K562 (cell line): Measurements from ENCODE around the gene SCRN3. TPM values are rescaled to one million over a fixed set of nuclear protein-coding genes. Genes with fewer than 3 reads are reported as not detected.

Experiments
- ATAC-seq: fragments of 200-7000 bp; cut with Tn5 transposase; 3 replicates; pipeline ENCODE4 v1.9.1; 2020; ENCODE audit warnings: moderate library complexity
- BruUV-seq: library from RNA; stranded (reverse); fragments of 400-500 nt; replicated peaks from 2 replicates; lab custom pipeline; 2021; lab: Mats Ljungman, UMichigan
- CTCF ChIA-PET: fragments of 300-600 bp; formaldehyde crosslinking; extraction: SDS; loops from one replicate; lab custom pipeline; 2021; ENCODE audit warnings: low intra/inter-chr PET ratio; lab: Yijun Ruan, JAX
- POLR2A ChIA-PET: fragments of 300-600, 350-650 bp; sonication (Branson Sonifier 250); formaldehyde crosslinking; extraction: SDS; loops from one replicate; lab custom pipeline; 2021; ENCODE audit warnings: antibody characterized with exemption, inconsistent platforms; lab: Yijun Ruan, JAX
- DNase-seq, 4 experiments: peaks; one replicate each; pipeline versions ENCODE4 v3.0.0 to v3.0.0-alpha.2; 2011 to 2018; ENCODE audit warnings: low spot score in 3 of 4, mixed read lengths in 3 of 4; ENCODE audit errors: extremely low read depth in 1 of 4
- FAIRE-seq: peaks from 2 replicates; lab custom pipeline; 2011; peaks lifted over from hg19 to GRCh38; lab: Jason Lieb, UNC
- H2AFZ ChIP-seq: 2 replicates; pipeline ENCODE4 v1.6.0; 2011; ENCODE audit warnings: low read depth, low read length, control low read depth, inconsistent platforms
- H3K27ac ChIP-seq: fragments of 200-600 bp; 3 replicates; pipeline ENCODE4 v1.8.0; 2011; ENCODE audit warnings: low read depth, mild to moderate bottlenecking, control low read depth, inconsistent platforms, low read length, moderate library complexity, mixed read lengths; ENCODE audit errors: extremely low read depth
- H3K27me3 ChIP-seq, 2 experiments: fragments of 300-600 bp in 1 of 2; 2 replicates in 1 of 2; 3 replicates in 1 of 2; pipeline versions ENCODE4 v1.6.0 to v1.8.0; 2011; ENCODE audit warnings: inconsistent platforms in 2 of 2, low read length in 2 of 2, mild to moderate bottlenecking in 1 of 2, mixed read lengths in 1 of 2, moderate library complexity in 1 of 2; ENCODE audit not compliant: control insufficient read depth in 2 of 2, insufficient read depth in 2 of 2
- H3K36me3 ChIP-seq: fragments of 300-600 bp; 3 replicates; pipeline ENCODE4 v1.8.0; 2011; ENCODE audit warnings: mild to moderate bottlenecking, low read length, inconsistent platforms; ENCODE audit not compliant: control insufficient read depth, insufficient read depth
- H3K4me1 ChIP-seq, 2 experiments: fragments of 200-600 bp in 1 of 2; replicated peaks in 1 of 2; 2 replicates in 1 of 2; 3 replicates in 1 of 2; pipeline versions ENCODE4 v1.5.1 to v1.8.0; 2011; ENCODE audit warnings: inconsistent platforms in 2 of 2, low read length in 2 of 2, mild to moderate bottlenecking in 1 of 2, mixed read lengths in 1 of 2, moderate library complexity in 1 of 2; ENCODE audit not compliant: control insufficient read depth in 2 of 2, insufficient read depth in 2 of 2
- H3K4me2 ChIP-seq: 2 replicates; pipeline ENCODE4 v1.6.1; 2011; ENCODE audit warnings: low read length, control low read depth, inconsistent platforms, mixed read lengths; ENCODE audit not compliant: insufficient read depth
- H3K4me3 ChIP-seq: fragments of 200-600 bp; sonication (generic), shearing (Covaris generic); 2 replicates; pipeline ENCODE4 v1.5.1; 2016; ENCODE audit warnings: control low read depth, inconsistent platforms
- H3K79me2 ChIP-seq: fragments of 200-600 bp; 3 replicates; pipeline ENCODE4 v1.8.0; 2011; ENCODE audit warnings: low read length, inconsistent platforms; ENCODE audit not compliant: control insufficient read depth, insufficient read depth
- H3K9ac ChIP-seq, 2 experiments: 2 replicates each; pipeline versions ENCODE4 v1.6.0 to v1.6.1; 2011; ENCODE audit warnings: low read depth in 2 of 2, low read length in 2 of 2, control low read depth in 1 of 2, inconsistent platforms in 1 of 2, mild to moderate bottlenecking in 1 of 2, mixed read lengths in 1 of 2; ENCODE audit not compliant: insufficient read depth in 1 of 2
- H3K9me1 ChIP-seq: one replicate; pipeline ENCODE4 v1.6.0; 2011; ENCODE audit warnings: inconsistent platforms, mild to moderate bottlenecking, low read length, moderate library complexity; ENCODE audit not compliant: control insufficient read depth, insufficient read depth
- H3K9me3 ChIP-seq: replicated peaks from 2 replicates; pipeline ENCODE4 v1.5.1; 2011; ENCODE audit warnings: low read depth, low read length, inconsistent platforms; ENCODE audit not compliant: control insufficient read depth, insufficient read depth
- H4K20me1 ChIP-seq: replicated peaks from 2 replicates; pipeline ENCODE4 v1.6.1; 2011; ENCODE audit warnings: low read length, inconsistent platforms, mixed read lengths; ENCODE audit not compliant: control insufficient read depth, insufficient read depth
- ASH1L ChIP-seq: fragments of 450-650 bp; IDR thresholded peaks from 2 replicates; pipeline ENCODE4 v1.6.1; 2018; ENCODE audit warnings: borderline replicate concordance, mild to moderate bottlenecking, low read depth; ENCODE audit not compliant: partially characterized antibody
- CXXC5 ChIP-seq: fragments of 250-450 bp; sonication (Bioruptor Pico); IDR thresholded peaks from 2 replicates; pipeline ENCODE4 v1.8.0; 2022; ENCODE audit warnings: inconsistent platforms, mild to moderate bottlenecking, moderate library complexity
- GTF2F1 ChIP-seq: IDR thresholded peaks from 2 replicates; pipeline ENCODE4 v1.6.1; 2011; ENCODE audit warnings: low read depth, low read length, improper control_type of control experiment
- HIVEP1 ChIP-seq: fragments of 250-450 bp; sonication (Bioruptor Pico); IDR thresholded peaks from 2 replicates; pipeline ENCODE4 v1.4.0; 2020; ENCODE audit warnings: mild to moderate bottlenecking
- POLR2G ChIP-seq: fragments of 200-400 bp; formaldehyde crosslinking; IDR thresholded peaks from 2 replicates; pipeline ENCODE4 v1.6.1; 2017; ENCODE audit warnings: low read depth, mild to moderate bottlenecking, antibody characterized with exemption, low read length, moderate library complexity
- TRIM25 ChIP-seq: fragments of 450-650 bp; IDR thresholded peaks from 2 replicates; pipeline ENCODE4 v1.7.0; 2016; ENCODE audit warnings: borderline replicate concordance
- ZC3H8 ChIP-seq: fragments of 450-650 bp; IDR thresholded peaks from 2 replicates; pipeline ENCODE4 v1.6.1; 2017
- WGBS: fragments of 100-300 bp; shearing (Covaris generic); methylation state at CpG from one replicate; pipeline ENCODE4 v1.1.6; 2016; ENCODE audit warnings: low coverage, mixed read lengths; ENCODE audit not compliant: insufficient coverage; ENCODE audit errors: missing lambda C conversion rate; 5-methylcytosine and 5-hydroxymethylcytosine counted together
- in situ Hi-C: fragments of 300-500 bp; cut with MboI; formaldehyde crosslinking; loops from 4 replicates; pipeline ENCODE4 v1.15.0; 2018; ENCODE audit warnings: inconsistent platforms, mixed read lengths
- intact Hi-C: fragments of 100-400 bp; cut with micrococcal nuclease; formaldehyde crosslinking; loops from 2 replicates; pipeline ENCODE4 v1.14.2; 2022
- polyA plus RNA-seq, 8 experiments: library from polyadenylated mRNA; depleted of rRNA in 4 of 8; stranded (reverse) in 5 of 8; unstranded in 3 of 8; fragments of >200 nt; fragmentation: Nextera tagmentation in 2 of 8; fragmentation: Illumina TruSeq in 1 of 8; extraction: Ambion mirVana in 2 of 8; extraction: Trizol in 1 of 8; gene quantifications; 2 replicates each; pipeline versions ENCODE4 v1.2.1 to v1.2.3, GENCODE V29; 2011 to 2014; ENCODE audit warnings: inconsistent platforms in 1 of 8, missing spikeins in 1 of 8
- total RNA-seq, 7 experiments: library from RNA; depleted of rRNA in 6 of 7; stranded (reverse); fragments of >200 nt in 6 of 7; fragmentation: Illumina TruSeq in 2 of 7; extraction: Trizol in 2 of 7; gene quantifications; 2 replicates each; pipeline versions ENCODE4 v1.2.1 to v1.2.3, GENCODE V29; 2011 to 2021; ENCODE audit warnings: low replicate concordance in 1 of 7
- TF ChIP-seq, protein P1 (sequence below): fragments of 150-350 bp; conservative IDR thresholded peaks from 2 replicates; pipeline ENCODE4 v1.6.1; 2014; ENCODE audit warnings: low read length
- TF ChIP-seq, protein P2 (sequence below): fragments of 150-350 bp; IDR thresholded peaks from 2 replicates; pipeline ENCODE4 v1.6.1; 2014; ENCODE audit warnings: low read depth, mild to moderate bottlenecking, low read length, borderline replicate concordance
- TF ChIP-seq, protein P3 (sequence below): fragments of 450-650 bp; IDR thresholded peaks from 2 replicates; pipeline ENCODE4 v1.6.1; 2016; ENCODE audit warnings: borderline replicate concordance

Gene SCRN3
- total and polyA plus RNA-seq, 9 of the 15 experiments (the other 6 are each of a cell fraction or from before 2014, with no cell fraction given), result 7.7 to 21.8 (median 20.0) TPM

DNA sequence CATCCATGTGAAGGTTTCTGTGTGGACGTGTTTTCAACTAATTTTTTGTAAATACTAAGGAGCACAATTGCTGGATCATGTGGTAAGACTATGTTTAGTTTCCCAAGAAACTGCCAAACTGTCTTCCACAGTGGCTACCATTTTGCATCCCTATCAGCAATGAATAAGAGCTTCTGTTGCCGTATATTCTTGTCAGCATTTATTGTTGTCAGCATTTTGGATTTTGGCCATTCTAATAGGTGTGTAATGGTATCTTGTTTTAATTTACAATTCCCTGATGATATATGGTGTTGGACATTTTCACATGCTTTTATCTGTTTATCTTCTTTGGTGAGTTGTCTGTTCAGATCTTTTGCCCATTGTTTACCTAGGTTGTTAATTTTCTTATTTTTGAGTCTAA is 34.5 kb downstream of the SCRN3 start (continued):
- TF ChIP-seq, protein P1, sequence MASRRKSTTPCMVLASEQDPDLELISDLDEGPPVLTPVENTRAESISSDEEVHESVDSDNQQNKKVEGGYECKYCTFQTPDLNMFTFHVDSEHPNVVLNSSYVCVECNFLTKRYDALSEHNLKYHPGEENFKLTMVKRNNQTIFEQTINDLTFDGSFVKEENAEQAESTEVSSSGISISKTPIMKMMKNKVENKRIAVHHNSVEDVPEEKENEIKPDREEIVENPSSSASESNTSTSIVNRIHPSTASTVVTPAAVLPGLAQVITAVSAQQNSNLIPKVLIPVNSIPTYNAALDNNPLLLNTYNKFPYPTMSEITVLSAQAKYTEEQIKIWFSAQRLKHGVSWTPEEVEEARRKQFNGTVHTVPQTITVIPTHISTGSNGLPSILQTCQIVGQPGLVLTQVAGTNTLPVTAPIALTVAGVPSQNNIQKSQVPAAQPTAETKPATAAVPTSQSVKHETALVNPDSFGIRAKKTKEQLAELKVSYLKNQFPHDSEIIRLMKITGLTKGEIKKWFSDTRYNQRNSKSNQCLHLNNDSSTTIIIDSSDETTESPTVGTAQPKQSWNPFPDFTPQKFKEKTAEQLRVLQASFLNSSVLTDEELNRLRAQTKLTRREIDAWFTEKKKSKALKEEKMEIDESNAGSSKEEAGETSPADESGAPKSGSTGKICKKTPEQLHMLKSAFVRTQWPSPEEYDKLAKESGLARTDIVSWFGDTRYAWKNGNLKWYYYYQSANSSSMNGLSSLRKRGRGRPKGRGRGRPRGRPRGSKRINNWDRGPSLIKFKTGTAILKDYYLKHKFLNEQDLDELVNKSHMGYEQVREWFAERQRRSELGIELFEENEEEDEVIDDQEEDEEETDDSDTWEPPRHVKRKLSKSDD, result no peak
- TF ChIP-seq POLR2G, result no peak
- TF ChIP-seq, protein P2, sequence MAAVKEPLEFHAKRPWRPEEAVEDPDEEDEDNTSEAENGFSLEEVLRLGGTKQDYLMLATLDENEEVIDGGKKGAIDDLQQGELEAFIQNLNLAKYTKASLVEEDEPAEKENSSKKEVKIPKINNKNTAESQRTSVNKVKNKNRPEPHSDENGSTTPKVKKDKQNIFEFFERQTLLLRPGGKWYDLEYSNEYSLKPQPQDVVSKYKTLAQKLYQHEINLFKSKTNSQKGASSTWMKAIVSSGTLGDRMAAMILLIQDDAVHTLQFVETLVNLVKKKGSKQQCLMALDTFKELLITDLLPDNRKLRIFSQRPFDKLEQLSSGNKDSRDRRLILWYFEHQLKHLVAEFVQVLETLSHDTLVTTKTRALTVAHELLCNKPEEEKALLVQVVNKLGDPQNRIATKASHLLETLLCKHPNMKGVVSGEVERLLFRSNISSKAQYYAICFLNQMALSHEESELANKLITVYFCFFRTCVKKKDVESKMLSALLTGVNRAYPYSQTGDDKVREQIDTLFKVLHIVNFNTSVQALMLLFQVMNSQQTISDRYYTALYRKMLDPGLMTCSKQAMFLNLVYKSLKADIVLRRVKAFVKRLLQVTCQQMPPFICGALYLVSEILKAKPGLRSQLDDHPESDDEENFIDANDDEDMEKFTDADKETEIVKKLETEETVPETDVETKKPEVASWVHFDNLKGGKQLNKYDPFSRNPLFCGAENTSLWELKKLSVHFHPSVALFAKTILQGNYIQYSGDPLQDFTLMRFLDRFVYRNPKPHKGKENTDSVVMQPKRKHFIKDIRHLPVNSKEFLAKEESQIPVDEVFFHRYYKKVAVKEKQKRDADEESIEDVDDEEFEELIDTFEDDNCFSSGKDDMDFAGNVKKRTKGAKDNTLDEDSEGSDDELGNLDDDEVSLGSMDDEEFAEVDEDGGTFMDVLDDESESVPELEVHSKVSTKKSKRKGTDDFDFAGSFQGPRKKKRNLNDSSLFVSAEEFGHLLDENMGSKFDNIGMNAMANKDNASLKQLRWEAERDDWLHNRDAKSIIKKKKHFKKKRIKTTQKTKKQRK, result no peak

GRCh38 chr2:174431902-174432301 is 36.4 kb downstream of the SCRN3 start:
- BruUV-seq, result no TSS peak
- Histone ChIP-seq H3K4me2 (no peak overlapping the region), H3K4me1 (no peaks in the 10 kb centered on the region), H3K27ac (no peak overlapping the region), H3K9me1 (no peaks in the 10 kb centered on the region), H4K20me1 (no peaks in the 10 kb centered on the region), H3K79me2 (no peaks in the 10 kb centered on the region), H3K36me3 (no peaks in the 10 kb centered on the region), H3K27me3 (no peaks in the 10 kb centered on the region), H2AFZ (no peak overlapping the region), H3K9ac (no peak overlapping the region), H3K9me3 (no peaks in the 10 kb centered on the region), H3K4me3 (no peak overlapping the region)
- intact Hi-C loops (no loop called here), in situ Hi-C loops (no loop called here)
- CTCF ChIA-PET, result no interaction called here
- no peak for FAIRE-seq
- no peak for DNase-seq
- POLR2A ChIA-PET, result no interaction called here
- ATAC-seq, result no peak
- 85% methylated on average over 1 of the region's 1 CpG for WGBS
- TF ChIP-seq ZC3H8 (no peak), TRIM25 (no peak), HIVEP1 (no peak), ASH1L (no peak), GTF2F1 (no peak), CXXC5 (no peak)
- TF ChIP-seq, protein P3, sequence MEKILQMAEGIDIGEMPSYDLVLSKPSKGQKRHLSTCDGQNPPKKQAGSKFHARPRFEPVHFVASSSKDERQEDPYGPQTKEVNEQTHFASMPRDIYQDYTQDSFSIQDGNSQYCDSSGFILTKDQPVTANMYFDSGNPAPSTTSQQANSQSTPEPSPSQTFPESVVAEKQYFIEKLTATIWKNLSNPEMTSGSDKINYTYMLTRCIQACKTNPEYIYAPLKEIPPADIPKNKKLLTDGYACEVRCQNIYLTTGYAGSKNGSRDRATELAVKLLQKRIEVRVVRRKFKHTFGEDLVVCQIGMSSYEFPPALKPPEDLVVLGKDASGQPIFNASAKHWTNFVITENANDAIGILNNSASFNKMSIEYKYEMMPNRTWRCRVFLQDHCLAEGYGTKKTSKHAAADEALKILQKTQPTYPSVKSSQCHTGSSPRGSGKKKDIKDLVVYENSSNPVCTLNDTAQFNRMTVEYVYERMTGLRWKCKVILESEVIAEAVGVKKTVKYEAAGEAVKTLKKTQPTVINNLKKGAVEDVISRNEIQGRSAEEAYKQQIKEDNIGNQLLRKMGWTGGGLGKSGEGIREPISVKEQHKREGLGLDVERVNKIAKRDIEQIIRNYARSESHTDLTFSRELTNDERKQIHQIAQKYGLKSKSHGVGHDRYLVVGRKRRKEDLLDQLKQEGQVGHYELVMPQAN, result no peak
